GM23338 (cell line): ENCODE results near the gene CTNNA2. TPM values are rescaled to one million over a fixed set of nuclear protein-coding genes. Genes with fewer than 3 reads are reported as not detected.

Experiments used
- ATAC-seq: fragments of 200-7000 bp; cut with Tn5 transposase; 3 replicates; pipeline ENCODE4 v1.9.1; 2020
- DNase-seq: peaks from one replicate; pipeline ENCODE4 v3.0.0-alpha.2; 2015; ENCODE audit warnings: low spot score
- H2AFZ ChIP-seq: fragments of 200-600 bp; sonication (generic); 2 replicates; pipeline ENCODE4 v1.8.0; 2016; ENCODE audit warnings: antibody characterized with exemption, mild to moderate bottlenecking, moderate library complexity
- H3F3A ChIP-seq: fragments of 200-600 bp; sonication (generic); replicated peaks from 2 replicates; pipeline ENCODE4 v1.8.0; 2017; ENCODE audit warnings: antibody characterized with exemption, mixed run types, low read depth
- H3K27ac ChIP-seq: fragments of 200-600 bp; sonication (generic); 2 replicates; pipeline ENCODE4 v1.6.1; 2016; ENCODE audit warnings: low read depth
- H3K27me3 ChIP-seq: fragments of 200-600 bp; sonication (generic); 2 replicates; pipeline ENCODE4 v1.8.0; 2016; ENCODE audit warnings: mild to moderate bottlenecking, mixed run types, moderate library complexity; ENCODE audit not compliant: insufficient read depth
- H3K36me3 ChIP-seq: fragments of 200-600 bp; sonication (generic); 2 replicates; pipeline ENCODE4 v1.8.0; 2016; ENCODE audit warnings: mild to moderate bottlenecking; ENCODE audit not compliant: insufficient read depth
- H3K4me1 ChIP-seq: fragments of 200-600 bp; sonication (generic); 2 replicates; pipeline ENCODE4 v1.8.0; 2016; ENCODE audit warnings: mild to moderate bottlenecking, moderate library complexity; ENCODE audit not compliant: insufficient read depth
- H3K4me2 ChIP-seq: fragments of 200-600 bp; sonication (generic); 2 replicates; pipeline ENCODE4 v1.7.1; 2017; ENCODE audit warnings: mixed run types
- H3K4me3 ChIP-seq: fragments of 200-600 bp; sonication (generic); 2 replicates; pipeline ENCODE4 v1.6.1; 2016; ENCODE audit warnings: mixed run types
- H3K79me2 ChIP-seq: fragments of 200-600 bp; sonication (generic); replicated peaks from 2 replicates; pipeline ENCODE4 v1.8.0; 2017; ENCODE audit warnings: mild to moderate bottlenecking; ENCODE audit not compliant: insufficient read depth
- H3K9me2 ChIP-seq: fragments of 200-600 bp; sonication (generic); 2 replicates; pipeline ENCODE4 v1.8.0; 2017; ENCODE audit not compliant: insufficient read depth
- H4K20me1 ChIP-seq: fragments of 200-600 bp; sonication (generic); replicated peaks from 2 replicates; pipeline ENCODE4 v1.8.0; 2017; ENCODE audit warnings: mild to moderate bottlenecking; ENCODE audit not compliant: insufficient read depth
- H3K27ac Mint-ChIP-seq: 2 replicates; pipeline ENCODE4 v1.8.0; 2020; ENCODE audit warnings: inconsistent platforms, mild to moderate bottlenecking, moderate library complexity, mixed read lengths
- H3K27me3 Mint-ChIP-seq: 3 replicates; pipeline ENCODE4 v1.8.0; 2022; ENCODE audit warnings: low read depth, mild to moderate bottlenecking, moderate library complexity, mixed read lengths, inconsistent platforms; ENCODE audit not compliant: insufficient read depth, poor library complexity
- H3K36me3 Mint-ChIP-seq: 3 replicates; pipeline ENCODE4 v1.8.0; 2021; ENCODE audit warnings: low read depth, mild to moderate bottlenecking, inconsistent platforms, moderate library complexity, mixed read lengths
- H3K4me1 Mint-ChIP-seq: 3 replicates; pipeline ENCODE4 v1.8.0; 2020; ENCODE audit warnings: mild to moderate bottlenecking, inconsistent platforms, mixed read lengths
- H3K4me3 Mint-ChIP-seq: 3 replicates; pipeline ENCODE4 v1.8.0; 2021; ENCODE audit warnings: moderate library complexity, mild to moderate bottlenecking, inconsistent platforms, mixed read lengths
- H3K9me3 Mint-ChIP-seq: 3 replicates; pipeline ENCODE4 v1.8.0; 2020; ENCODE audit warnings: moderate library complexity, mild to moderate bottlenecking, inconsistent platforms, mixed read lengths
- CREB1 ChIP-seq: fragments of 250-450 bp; sonication (Bioruptor Pico); IDR thresholded peaks from 2 replicates; pipeline ENCODE4 v1.5.0; 2020; ENCODE audit warnings: low read depth, mild to moderate bottlenecking, moderate library complexity
- EZH2phosphoT487 ChIP-seq: fragments of 200-600 bp; sonication (generic); IDR thresholded peaks from one replicate; pipeline ENCODE4 v1.8.1; 2018; ENCODE audit warnings: antibody characterized with exemption; ENCODE audit not compliant: unreplicated experiment
- POLR2AphosphoS5 ChIP-seq: IDR thresholded peaks from 2 replicates; pipeline ENCODE4 v1.6.1; 2016; ENCODE audit warnings: antibody characterized with exemption, low read depth
- STAT1 ChIP-seq: IDR thresholded peaks from one replicate; pipeline ENCODE4 v1.6.1; 2016; ENCODE audit warnings: antibody characterized with exemption; ENCODE audit not compliant: unreplicated experiment
- ZNF331 ChIP-seq: fragments of 250-450 bp; sonication (Bioruptor Pico); IDR thresholded peaks from 2 replicates; pipeline ENCODE4 v1.5.0; 2020; ENCODE audit warnings: low read depth, mild to moderate bottlenecking, moderate library complexity
- polyA plus RNA-seq: library from polyadenylated mRNA; unstranded; fragments of >200 nt; fragmentation: Nextera tagmentation; extraction: Ambion mirVana; gene quantifications from 2 replicates; pipeline ENCODE4 v1.2.1, GENCODE V29; 2016
- total RNA-seq: library from RNA; depleted of rRNA; stranded (reverse); fragments of >200 nt; shearing (Covaris generic); gene quantifications from 2 replicates; pipeline ENCODE4 v1.2.3, GENCODE V29; 2014
- TF ChIP-seq, protein P1 (sequence below), 2 experiments: fragments of 200-600 bp in 1 of 2; sonication (generic) in 1 of 2; conservative IDR thresholded peaks; 2 replicates each; pipeline versions ENCODE4 v1.5.1 to v1.6.1; 2016 to 2017; ENCODE audit warnings: antibody characterized with exemption in 2 of 2, low read depth in 2 of 2, mild to moderate bottlenecking in 2 of 2, moderate library complexity in 1 of 2
- TF ChIP-seq, protein P2 (sequence below): IDR thresholded peaks from 2 replicates; pipeline ENCODE4 v1.6.1; 2016; ENCODE audit warnings: antibody characterized with exemption
- TF ChIP-seq, protein P3 (sequence below): fragments of 250-450 bp; sonication (Bioruptor Pico); IDR thresholded peaks from 2 replicates; pipeline ENCODE4 v1.5.0; 2020; ENCODE audit warnings: mild to moderate bottlenecking, moderate library complexity
- TF ChIP-seq, protein P4 (sequence below): IDR thresholded peaks from one replicate; pipeline ENCODE4 v1.6.1; 2018; ENCODE audit warnings: antibody characterized with exemption; ENCODE audit not compliant: unreplicated experiment

CTNNA2 gene
- total and polyA plus RNA-seq, 2 experiments from 2014 or later: 6.4 to 15.6 TPM

DNA sequence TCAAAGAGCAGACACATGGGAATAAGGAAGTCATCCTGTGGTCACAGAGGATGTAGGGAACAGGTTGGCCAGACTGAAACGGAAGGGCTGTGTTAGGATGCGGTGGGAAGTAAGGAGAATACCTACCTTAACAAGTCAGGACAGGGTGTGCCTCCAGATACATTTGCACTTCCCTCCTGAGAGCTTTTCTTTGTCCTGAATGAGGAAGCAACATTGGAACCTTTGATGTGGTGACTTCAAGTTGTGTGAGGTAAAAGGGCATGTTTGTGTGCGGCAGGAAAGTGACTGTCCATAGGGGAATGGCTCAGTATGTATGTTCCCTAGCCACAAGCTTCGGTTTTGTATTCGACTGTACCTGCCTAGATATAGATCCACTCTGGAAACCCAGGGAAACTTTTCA lies 816.6 kb downstream of the CTNNA2 start (continued):
- TF ChIP-seq, protein P1, sequence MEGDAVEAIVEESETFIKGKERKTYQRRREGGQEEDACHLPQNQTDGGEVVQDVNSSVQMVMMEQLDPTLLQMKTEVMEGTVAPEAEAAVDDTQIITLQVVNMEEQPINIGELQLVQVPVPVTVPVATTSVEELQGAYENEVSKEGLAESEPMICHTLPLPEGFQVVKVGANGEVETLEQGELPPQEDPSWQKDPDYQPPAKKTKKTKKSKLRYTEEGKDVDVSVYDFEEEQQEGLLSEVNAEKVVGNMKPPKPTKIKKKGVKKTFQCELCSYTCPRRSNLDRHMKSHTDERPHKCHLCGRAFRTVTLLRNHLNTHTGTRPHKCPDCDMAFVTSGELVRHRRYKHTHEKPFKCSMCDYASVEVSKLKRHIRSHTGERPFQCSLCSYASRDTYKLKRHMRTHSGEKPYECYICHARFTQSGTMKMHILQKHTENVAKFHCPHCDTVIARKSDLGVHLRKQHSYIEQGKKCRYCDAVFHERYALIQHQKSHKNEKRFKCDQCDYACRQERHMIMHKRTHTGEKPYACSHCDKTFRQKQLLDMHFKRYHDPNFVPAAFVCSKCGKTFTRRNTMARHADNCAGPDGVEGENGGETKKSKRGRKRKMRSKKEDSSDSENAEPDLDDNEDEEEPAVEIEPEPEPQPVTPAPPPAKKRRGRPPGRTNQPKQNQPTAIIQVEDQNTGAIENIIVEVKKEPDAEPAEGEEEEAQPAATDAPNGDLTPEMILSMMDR (conservative IDR thresholded peaks at IDR 0.05; ENCODE audit: low read depth in 2 of 2): no peak
- TF ChIP-seq STAT1 (no peak), ZNF331 (CRISPR knock-in tag) (no peak), CREB1 (CRISPR knock-in tag) (no peak)
- TF ChIP-seq, protein P2, sequence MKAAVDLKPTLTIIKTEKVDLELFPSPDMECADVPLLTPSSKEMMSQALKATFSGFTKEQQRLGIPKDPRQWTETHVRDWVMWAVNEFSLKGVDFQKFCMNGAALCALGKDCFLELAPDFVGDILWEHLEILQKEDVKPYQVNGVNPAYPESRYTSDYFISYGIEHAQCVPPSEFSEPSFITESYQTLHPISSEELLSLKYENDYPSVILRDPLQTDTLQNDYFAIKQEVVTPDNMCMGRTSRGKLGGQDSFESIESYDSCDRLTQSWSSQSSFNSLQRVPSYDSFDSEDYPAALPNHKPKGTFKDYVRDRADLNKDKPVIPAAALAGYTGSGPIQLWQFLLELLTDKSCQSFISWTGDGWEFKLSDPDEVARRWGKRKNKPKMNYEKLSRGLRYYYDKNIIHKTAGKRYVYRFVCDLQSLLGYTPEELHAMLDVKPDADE: no peak

DNA sequence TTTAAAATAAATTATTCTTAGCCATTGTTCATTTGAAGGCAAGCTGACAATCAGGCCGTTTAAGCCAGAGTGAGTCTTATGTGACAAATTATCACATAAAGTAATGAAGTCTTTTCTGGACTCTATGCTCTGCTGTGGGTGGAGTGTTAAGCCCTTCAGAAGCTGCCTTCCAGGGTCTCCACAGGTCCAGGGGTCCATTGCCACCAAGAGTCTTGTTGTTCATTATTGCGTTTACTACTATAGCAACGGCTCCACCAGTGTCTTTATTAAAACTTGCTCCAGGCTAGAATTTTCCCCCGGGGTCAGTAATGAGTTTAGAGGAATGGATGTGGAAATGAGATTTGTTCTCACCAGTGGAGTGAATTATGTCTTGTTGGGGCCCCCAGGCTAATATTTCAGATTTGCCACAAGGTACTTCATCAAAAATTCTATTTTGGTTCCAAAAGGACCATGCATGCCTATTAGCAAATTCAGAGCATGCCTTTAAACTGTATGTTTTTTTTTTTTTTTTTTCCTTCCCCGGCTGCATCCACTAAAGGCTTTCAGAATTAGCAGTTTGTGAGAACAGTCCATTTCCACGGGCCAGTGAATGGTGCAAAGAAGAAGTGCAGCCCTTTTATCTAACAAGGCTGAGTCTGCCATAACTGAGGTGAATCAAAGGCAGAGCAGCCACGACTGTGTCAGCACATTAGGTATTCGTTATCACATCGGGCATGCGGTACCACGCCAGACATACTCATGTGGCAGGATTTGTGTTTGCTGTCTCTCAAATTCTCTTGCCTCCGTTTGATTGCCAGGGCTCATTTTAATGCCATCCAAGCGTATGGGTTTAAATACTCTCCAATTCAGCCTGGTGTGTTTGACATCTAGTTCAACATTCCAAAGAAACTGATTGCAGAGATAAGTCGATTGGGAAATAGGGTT lies 817.9 kb downstream of the CTNNA2 start:
- H3F3A ChIP-seq: no peaks in the 10 kb centered on the region
- Mint-ChIP-seq H3K27me3 (peaks cover 2% of the 10 kb centered on the region), H3K36me3 (no peaks in the 10 kb centered on the region), H3K4me3 (no peak overlapping the region), H3K27ac (no peak overlapping the region), H3K9me3 (no peaks in the 10 kb centered on the region), H3K4me1 (peaks cover 24% of the 10 kb centered on the region)
- H3K4me3 ChIP-seq: no peak overlapping the region
- DNase-seq: no peak
- H3K79me2 ChIP-seq: no peaks in the 10 kb centered on the region
- no peak overlapping the region for H3K4me2 ChIP-seq
- TF ChIP-seq POLR2AphosphoS5 (no peak), EZH2phosphoT487 (no peak), ZNF331 (CRISPR knock-in tag) (no peak), CREB1 (CRISPR knock-in tag) (no peak)
- TF ChIP-seq, protein P3, sequence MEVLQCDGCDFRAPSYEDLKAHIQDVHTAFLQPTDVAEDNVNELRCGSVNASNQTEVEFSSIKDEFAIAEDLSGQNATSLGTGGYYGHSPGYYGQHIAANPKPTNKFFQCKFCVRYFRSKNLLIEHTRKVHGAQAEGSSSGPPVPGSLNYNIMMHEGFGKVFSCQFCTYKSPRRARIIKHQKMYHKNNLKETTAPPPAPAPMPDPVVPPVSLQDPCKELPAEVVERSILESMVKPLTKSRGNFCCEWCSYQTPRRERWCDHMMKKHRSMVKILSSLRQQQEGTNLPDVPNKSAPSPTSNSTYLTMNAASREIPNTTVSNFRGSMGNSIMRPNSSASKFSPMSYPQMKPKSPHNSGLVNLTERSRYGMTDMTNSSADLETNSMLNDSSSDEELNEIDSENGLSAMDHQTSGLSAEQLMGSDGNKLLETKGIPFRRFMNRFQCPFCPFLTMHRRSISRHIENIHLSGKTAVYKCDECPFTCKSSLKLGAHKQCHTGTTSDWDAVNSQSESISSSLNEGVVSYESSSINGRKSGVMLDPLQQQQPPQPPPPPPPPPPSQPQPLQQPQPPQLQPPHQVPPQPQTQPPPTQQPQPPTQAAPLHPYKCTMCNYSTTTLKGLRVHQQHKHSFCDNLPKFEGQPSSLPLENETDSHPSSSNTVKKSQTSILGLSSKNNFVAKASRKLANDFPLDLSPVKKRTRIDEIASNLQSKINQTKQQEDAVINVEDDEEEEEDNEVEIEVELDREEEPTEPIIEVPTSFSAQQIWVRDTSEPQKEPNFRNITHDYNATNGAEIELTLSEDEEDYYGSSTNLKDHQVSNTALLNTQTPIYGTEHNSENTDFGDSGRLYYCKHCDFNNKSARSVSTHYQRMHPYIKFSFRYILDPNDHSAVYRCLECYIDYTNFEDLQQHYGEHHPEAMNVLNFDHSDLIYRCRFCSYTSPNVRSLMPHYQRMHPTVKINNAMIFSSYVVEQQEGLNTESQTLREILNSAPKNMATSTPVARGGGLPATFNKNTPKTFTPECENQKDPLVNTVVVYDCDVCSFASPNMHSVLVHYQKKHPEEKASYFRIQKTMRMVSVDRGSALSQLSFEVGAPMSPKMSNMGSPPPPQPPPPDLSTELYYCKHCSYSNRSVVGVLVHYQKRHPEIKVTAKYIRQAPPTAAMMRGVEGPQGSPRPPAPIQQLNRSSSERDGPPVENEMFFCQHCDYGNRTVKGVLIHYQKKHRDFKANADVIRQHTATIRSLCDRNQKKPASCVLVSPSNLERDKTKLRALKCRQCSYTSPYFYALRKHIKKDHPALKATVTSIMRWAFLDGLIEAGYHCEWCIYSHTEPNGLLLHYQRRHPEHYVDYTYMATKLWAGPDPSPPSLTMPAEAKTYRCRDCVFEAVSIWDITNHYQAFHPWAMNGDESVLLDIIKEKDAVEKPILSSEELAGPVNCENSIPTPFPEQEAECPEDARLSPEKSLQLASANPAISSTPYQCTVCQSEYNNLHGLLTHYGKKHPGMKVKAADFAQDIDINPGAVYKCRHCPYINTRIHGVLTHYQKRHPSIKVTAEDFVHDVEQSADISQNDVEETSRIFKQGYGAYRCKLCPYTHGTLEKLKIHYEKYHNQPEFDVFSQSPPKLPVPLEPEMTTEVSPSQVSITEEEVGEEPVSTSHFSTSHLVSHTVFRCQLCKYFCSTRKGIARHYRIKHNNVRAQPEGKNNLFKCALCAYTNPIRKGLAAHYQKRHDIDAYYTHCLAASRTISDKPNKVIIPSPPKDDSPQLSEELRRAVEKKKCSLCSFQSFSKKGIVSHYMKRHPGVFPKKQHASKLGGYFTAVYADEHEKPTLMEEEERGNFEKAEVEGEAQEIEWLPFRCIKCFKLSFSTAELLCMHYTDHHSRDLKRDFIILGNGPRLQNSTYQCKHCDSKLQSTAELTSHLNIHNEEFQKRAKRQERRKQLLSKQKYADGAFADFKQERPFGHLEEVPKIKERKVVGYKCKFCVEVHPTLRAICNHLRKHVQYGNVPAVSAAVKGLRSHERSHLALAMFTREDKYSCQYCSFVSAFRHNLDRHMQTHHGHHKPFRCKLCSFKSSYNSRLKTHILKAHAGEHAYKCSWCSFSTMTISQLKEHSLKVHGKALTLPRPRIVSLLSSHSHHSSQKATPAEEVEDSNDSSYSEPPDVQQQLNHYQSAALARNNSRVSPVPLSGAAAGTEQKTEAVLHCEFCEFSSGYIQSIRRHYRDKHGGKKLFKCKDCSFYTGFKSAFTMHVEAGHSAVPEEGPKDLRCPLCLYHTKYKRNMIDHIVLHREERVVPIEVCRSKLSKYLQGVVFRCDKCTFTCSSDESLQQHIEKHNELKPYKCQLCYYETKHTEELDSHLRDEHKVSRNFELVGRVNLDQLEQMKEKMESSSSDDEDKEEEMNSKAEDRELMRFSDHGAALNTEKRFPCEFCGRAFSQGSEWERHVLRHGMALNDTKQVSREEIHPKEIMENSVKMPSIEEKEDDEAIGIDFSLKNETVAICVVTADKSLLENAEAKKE (CRISPR knock-in tag): no peak
- TF ChIP-seq, protein P4, sequence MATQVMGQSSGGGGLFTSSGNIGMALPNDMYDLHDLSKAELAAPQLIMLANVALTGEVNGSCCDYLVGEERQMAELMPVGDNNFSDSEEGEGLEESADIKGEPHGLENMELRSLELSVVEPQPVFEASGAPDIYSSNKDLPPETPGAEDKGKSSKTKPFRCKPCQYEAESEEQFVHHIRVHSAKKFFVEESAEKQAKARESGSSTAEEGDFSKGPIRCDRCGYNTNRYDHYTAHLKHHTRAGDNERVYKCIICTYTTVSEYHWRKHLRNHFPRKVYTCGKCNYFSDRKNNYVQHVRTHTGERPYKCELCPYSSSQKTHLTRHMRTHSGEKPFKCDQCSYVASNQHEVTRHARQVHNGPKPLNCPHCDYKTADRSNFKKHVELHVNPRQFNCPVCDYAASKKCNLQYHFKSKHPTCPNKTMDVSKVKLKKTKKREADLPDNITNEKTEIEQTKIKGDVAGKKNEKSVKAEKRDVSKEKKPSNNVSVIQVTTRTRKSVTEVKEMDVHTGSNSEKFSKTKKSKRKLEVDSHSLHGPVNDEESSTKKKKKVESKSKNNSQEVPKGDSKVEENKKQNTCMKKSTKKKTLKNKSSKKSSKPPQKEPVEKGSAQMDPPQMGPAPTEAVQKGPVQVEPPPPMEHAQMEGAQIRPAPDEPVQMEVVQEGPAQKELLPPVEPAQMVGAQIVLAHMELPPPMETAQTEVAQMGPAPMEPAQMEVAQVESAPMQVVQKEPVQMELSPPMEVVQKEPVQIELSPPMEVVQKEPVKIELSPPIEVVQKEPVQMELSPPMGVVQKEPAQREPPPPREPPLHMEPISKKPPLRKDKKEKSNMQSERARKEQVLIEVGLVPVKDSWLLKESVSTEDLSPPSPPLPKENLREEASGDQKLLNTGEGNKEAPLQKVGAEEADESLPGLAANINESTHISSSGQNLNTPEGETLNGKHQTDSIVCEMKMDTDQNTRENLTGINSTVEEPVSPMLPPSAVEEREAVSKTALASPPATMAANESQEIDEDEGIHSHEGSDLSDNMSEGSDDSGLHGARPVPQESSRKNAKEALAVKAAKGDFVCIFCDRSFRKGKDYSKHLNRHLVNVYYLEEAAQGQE: no peak
- no peaks in the 10 kb centered on the region for H4K20me1 ChIP-seq
- no peaks in the 10 kb centered on the region for H3K27me3 ChIP-seq
- no peaks in the 10 kb centered on the region; the same call in 1 of the 2 replicates for H3K9me2 ChIP-seq
- no peaks in the 10 kb centered on the region for H3K36me3 ChIP-seq
- ATAC-seq: no peak
- no peak overlapping the region for H2AFZ ChIP-seq
- H3K27ac ChIP-seq: no peak overlapping the region
- H3K4me1 ChIP-seq: peaks cover 32% of the 10 kb centered on the region
